GM21529 (cell line): ENCODE measurements around the gene FAM149A.
A peak's percentile ranks its signal among the peaks of the same experiment; 100 is the strongest.

Source experiments
- ATAC-seq: cut with Tn5 transposase; IDR thresholded peaks from one replicate; pipeline ENCODE4 v1.9.1; 2021; ENCODE audit not compliant: unreplicated experiment

The FAM149A gene

DNA sequence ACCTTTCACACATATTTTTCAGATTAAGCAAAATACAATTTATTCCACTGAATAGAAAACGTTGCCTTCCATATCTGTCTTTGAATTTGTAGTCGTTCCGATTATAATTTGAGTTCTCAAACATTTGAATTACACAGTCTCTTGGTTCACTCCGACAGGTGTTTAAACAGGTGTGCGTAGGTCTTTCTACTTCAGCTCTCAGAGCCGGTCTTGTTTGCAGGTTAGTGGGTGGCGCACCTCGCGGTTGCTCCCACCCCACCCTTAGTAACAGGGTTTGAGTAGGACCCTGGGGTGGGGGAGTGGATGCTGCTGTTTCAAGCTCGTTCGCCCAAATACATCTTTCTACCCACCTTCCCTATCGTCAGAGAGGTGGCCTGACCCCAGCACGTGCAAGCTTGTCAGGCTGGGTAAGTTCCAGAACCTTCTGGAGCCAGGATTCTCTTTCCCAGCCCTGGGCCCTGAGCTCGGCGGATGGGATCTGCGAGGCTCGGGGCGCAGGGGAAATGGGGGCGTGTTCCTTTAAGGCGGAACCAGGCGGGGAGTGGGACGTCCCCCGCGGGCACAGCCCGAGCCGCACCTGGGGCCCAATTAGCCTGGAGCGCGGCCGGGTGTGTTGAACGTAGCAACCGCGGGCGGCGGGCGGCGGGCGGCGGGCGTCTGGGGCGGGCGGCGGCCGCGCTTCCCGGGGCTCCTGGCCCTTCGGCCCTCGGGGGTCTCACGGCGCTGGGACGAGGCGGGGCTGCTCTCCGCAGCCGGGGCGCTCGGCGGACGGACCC, at the start of gene FAM149A:
Gene FAM149A (plus strand): TSS at position 591 of the 776 bp plus-strand sequence.
- peak; percentile 74 for ATAC-seq

DNA sequence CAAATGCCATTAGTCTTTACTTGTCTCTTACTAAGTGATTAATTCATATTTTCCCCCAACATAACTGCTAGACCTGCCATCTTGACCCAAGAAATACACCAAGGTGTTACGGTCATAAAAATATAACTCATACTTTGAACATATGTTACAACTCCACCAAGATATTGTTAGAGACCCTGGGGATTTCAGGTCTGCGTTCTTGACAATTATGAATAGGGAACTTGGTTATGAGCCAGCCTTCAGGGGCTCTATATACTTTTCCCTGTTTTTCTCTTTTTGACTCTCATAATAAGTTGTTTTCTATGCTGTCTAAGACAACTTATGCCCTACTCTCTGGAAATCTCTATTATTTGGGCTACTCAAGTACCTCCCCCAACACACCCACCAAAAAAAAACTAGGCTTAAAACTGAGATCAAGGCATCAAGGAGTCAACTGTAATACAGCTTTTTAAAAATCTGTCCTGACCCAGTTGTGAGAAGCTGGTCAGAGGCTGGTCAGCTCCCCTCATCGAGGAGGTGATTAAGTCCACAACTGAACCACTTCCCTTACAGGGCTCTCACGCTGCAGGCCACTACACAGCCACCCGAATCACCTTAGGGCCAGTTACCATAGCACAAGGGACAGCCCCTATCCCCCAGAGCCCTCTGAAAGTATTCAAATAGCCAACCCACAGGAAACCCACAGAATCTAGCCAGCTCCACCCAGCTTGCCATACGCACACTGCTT, 46.1 kb upstream of the FAM149A start:
- ATAC-seq = peak; percentile 100

DNA sequence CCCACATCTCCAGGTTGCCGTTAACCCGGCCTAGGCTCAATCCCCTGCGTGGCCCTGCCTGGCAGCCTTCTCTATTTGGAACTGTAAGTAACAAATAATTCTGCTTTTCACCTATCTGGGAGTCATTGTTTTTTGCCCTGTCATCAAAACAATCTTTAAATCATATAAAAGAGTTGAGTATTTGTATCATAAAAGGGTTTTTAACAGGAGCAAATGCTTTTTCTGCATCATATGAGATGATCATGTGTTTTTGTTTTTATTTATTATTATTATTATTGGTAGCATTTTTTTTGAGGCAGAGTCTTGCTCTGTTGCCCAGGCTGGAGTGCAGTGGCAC, 45.6 kb upstream of the FAM149A start:
- no peak for ATAC-seq

DNA sequence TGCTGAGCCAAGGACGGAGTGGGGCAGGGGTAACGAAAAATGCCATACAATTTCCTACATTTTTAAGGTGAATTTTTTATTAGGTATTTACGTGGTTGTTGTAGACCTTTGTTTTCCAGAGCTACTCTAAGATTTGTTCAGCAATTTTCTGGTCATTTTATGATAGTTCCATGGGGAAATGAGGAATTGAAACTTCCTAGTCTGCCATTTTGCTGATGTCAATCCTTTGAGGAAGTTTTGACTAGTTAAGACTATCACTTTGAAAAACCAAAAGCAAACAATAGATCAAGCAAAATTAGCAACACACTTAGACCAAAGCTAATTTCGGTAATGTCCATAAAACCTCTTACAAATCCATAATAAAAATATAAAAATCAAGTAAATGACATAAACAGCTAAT, 42.6 kb upstream of the FAM149A start:
- ATAC-seq = no peak

- peak; percentile 93 for ATAC-seq
Measured at GRCh38 chr4:186067757-186068385, 36.6 kb upstream of the FAM149A start.

DNA sequence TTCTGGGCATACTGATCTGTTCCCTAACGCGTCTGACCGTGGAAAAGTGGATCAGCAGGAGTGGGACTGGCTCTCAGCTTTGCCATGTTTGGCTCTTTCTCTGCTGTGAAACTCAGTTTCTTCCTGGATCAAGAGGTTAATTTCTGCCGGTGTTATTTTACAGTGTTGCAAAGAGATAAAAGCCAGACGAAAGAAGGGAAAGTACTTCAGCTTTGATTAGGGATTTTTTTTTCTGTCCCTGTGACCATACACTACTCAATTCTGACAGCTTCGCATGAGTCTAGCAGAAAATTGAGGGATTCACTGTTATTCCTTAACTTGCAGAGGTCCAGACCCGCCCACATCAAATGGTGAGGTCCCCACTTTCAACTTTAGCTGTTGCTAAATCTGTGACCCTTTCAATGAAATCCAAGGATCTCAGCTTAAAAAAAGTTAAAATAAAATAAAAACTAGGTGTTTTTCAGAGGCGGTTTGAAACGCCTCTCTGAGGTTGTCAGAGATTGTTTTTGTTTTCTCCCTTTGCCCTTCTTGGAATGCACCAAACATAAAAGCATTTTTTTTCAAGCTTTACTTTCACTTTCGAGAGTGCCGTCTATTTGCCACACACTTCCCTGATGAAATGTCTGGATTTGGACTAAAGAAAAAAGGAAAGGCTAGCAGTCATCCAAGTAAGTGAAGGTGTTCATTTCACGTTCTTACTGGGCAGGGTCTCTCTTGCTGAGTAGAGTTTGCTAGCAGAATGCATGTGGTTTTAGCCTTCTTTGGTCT, 35.7 kb upstream of the FAM149A start, which contains the start of gene TLR3:
Gene TLR3 (plus strand): TSS at position 576 of the 768 bp plus-strand sequence. CDS start 7,464 bp downstream, outside the sequence.
- ATAC-seq = no peak

DNA sequence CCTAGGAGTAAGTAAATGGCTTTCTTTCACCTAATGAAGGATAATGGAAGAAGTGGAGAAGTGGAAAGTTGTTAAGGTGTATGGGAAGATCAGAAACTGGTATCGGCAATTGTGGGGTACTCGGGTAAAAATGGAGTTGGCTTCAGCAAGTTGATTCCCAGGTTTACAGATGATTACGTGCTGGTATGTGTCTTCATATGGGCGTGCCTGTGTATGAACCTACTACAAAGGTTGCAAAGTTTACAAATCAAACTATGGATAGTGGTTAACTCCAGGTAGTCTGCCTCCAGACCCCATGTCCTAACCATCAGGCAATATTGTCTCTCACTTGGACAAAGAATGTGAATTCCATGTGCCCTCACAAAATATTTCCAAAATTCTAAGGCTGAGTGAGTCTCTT, 34.8 kb upstream of the FAM149A start:
- no peak for ATAC-seq

DNA sequence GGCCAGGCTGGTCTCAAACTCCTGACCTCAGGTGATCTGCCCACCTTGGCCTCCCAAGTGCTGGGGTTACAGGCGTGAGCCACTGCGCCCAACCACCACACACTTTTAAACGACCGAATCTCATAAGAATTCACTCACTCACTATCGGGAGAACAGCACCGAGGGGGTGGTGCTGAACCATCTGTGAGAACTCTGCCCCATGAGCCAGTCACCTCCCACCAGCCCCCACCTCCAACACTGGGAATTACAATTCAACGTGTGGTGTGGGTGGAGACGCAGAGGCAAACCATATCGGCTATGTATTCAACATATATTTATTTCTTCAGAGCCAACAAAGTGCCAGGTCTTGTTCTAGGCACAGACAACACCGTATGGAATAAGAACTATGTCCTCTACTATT, 32.0 kb upstream of the FAM149A start:
- ATAC-seq = no peak

DNA sequence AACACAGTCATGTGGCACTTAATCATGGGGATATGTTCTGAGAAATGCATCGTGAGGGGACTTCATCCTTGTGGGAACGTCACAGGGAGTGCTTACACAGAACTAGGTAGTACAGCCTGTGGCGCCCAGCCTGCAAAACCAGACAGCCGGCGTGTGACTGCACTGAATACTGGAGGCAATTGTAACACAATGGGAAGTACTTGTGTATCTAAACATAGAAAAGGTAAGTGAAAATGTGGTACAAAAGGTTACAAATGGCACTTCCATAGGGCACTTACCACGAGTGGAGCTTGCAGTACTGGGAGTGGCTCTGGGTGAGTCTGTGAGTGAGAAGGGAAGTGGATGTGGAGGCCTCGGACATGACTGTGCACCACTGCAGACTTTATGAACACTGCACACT, 30.3 kb upstream of the FAM149A start:
- no peak for ATAC-seq

DNA sequence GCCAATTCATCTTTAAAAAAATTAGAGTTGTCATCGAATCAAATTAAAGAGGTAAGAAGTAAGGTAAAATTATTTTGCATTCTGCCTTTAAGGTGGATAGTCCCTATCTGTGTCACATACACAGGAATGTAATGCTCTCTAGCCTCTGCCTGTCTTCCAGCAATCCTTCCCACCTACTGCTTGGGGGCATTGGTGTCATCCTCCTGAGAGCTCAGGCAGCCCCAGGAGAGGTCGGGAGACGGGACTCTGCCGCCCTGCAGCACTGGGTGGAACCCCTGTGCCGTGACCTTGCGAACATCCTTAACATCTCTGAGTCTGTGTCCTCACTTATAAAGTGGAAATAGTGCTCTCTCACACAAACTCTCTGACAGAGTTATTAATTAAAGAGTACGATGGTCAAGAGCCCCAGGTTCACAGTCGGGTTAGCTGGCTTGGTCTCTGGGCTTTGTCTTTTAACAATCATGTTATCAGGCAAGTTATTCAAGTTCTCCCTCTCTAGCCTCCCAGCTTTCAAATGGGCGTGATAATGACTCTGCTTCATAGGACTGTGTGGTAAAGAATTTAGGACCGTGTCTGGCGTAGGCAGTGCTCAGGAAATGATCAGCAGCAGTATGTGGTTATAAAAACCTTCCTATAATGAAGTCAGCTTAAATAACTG, 25.4 kb upstream of the FAM149A start:
- no peak for ATAC-seq

GRCh38 chr4:186079694-186080093, 24.8 kb upstream of the FAM149A start:
- no peak for ATAC-seq

- no peak for ATAC-seq
Measured at GRCh38 chr4:186081202-186081807, 23.2 kb upstream of the FAM149A start.

GRCh38 chr4:186082221-186082620, 22.3 kb upstream of the FAM149A start:
- no peak for ATAC-seq

- ATAC-seq = no peak
Measured at GRCh38 chr4:186088523-186088922, 16.0 kb upstream of the FAM149A start.

DNA sequence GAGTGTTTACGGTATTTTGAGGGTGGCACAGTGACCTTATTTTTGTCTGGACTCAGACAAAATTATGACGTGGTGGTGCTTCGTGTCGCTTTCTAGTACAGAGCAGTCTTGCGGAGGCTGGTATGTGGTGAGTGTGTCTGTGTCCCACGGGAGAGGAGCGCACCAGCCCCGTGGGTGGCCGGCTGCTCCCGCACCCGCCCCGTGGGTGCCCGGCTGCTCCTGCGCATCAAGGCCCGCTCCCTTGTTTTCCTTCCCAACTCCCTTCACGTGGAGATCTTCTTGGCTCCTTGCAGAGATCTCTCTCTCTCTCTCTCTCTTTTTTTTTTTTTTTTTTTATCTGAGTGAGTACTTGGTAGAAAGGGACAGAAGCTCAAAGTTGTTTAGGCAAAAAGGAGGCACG, 12.2 kb upstream of the FAM149A start:
- ATAC-seq = no peak

- ATAC-seq = no peak
Measured at GRCh38 chr4:186095406-186095805, 9.1 kb upstream of the FAM149A start.

- ATAC-seq = no peak
Measured at GRCh38 chr4:186096681-186097165, 7.8 kb upstream of the FAM149A start.

DNA sequence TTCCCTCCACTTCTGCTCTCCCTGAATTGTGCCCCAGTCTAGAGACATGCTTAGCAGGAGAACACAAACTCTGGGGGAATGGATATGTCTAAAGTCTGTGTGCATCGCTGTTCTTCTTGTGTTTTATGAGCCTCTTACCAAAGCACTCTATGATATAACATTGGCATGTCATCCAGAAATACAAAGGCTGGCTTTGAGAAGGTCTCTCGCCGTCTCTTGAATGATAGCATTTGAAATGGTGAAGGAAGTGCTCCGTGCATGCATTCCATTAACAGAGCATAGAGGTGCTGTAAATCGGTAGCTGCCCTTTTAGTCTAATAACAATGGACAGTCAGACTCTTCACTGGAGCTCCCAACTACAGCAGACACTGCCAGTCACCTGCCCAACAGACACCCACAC, 7.1 kb upstream of the FAM149A start:
- no peak for ATAC-seq

GRCh38 chr4:186102931-186103330, 1.6 kb upstream of the FAM149A start:
- ATAC-seq = no peak
